HCT116 (cell line): ENCODE measurements around the gene INTU. TPM values are rescaled to one million over a fixed set of nuclear protein-coding genes. Genes with fewer than 3 reads are reported as not detected.
A peak's percentile ranks its signal among the peaks of the same experiment; 100 is the strongest.

Experiments
- ATAC-seq: fragments of 200-7000 bp; cut with Tn5 transposase; 2 replicates; pipeline ENCODE4 v1.9.1; 2020; ENCODE audit warnings: mild to moderate bottlenecking, moderate library complexity
- BruUV-seq: library from RNA; stranded (reverse); fragments of 400-500 nt; replicated peaks from 2 replicates; lab custom pipeline; 2021; lab: Mats Ljungman, UMichigan
- CTCF ChIA-PET: fragments of 300-600 bp; sonication (Branson Sonifier 250); formaldehyde crosslinking; loops from one replicate; lab custom pipeline; 2021; ENCODE audit warnings: antibody characterized with exemption; lab: Charles Lee
- POLR2A ChIA-PET: fragments of 300-600, 350-600 bp; sonication (Branson Sonifier 250); formaldehyde crosslinking; loops from one replicate; lab custom pipeline; 2021; ENCODE audit warnings: antibody characterized with exemption; lab: Charles Lee
- RAD21 ChIA-PET, 2 experiments: fragments of 300-600 bp; sonication (Branson Sonifier 250); formaldehyde crosslinking; loops; one replicate each; lab custom pipeline; 2023; ENCODE audit warnings: low total read pairs in 2 of 2; ENCODE audit not compliant: uncharacterized antibody in 2 of 2, unreplicated experiment in 2 of 2, low non-redundant PET in 1 of 2; lab: Charles Lee
- DNase-seq: peaks from one replicate; pipeline ENCODE4 v3.0.0-alpha.2; 2010; ENCODE audit warnings: low read depth, low spot score
- H2AFZ ChIP-seq: fragments of 200-600 bp; shearing (Covaris generic), sonication (generic); 2 replicates; pipeline ENCODE4 v1.6.1; 2017; ENCODE audit warnings: low read depth, mixed run types, mixed read lengths, antibody characterized with exemption, low read length; ENCODE audit not compliant: poor library complexity, severe bottlenecking
- H3K27ac ChIP-seq: 2 replicates; pipeline ENCODE4 v1.5.1; 2012; ENCODE audit warnings: low read depth, low read length
- H3K27me3 ChIP-seq: fragments of 200-600 bp; sonication (generic); 2 replicates; pipeline ENCODE4 v1.6.1; 2016; ENCODE audit warnings: mixed run types, low read length, mixed read lengths; ENCODE audit not compliant: insufficient read depth
- H3K36me3 ChIP-seq, 2 experiments: fragments of 200-500 bp in 1 of 2; fragments of 200-600 bp in 1 of 2; sonication (Bioruptor generic) in 1 of 2; sonication (generic) in 1 of 2; 2 replicates each; pipeline versions ENCODE4 v1.5.1 to v1.6.1; 2014 to 2016; ENCODE audit warnings: low read length in 2 of 2, inconsistent platforms in 1 of 2, mixed read lengths in 1 of 2, mixed run types in 1 of 2; ENCODE audit not compliant: insufficient read depth in 2 of 2, control insufficient read depth in 1 of 2
- H3K4me1 ChIP-seq, 2 experiments: fragments of 200-600 bp in 1 of 2; sonication (generic) in 1 of 2; 2 replicates each; pipeline versions ENCODE4 v1.5.1 to v1.6.1; 2012 to 2017; ENCODE audit warnings: low read length in 2 of 2, inconsistent platforms in 1 of 2, mild to moderate bottlenecking in 1 of 2, mixed read lengths in 1 of 2, mixed run types in 1 of 2, moderate library complexity in 1 of 2; ENCODE audit not compliant: insufficient read depth in 2 of 2, control insufficient read depth in 1 of 2
- H3K4me2 ChIP-seq: fragments of 200-600 bp; sonication (generic); 2 replicates; pipeline ENCODE4 v1.6.1; 2017; ENCODE audit warnings: mixed run types, low read length, mixed read lengths
- H3K4me3 ChIP-seq, 2 experiments: fragments of 200-600 bp in 1 of 2; sonication (generic) in 1 of 2; replicated peaks in 1 of 2; 2 replicates each; pipeline ENCODE4 v1.5.1; 2011 to 2016; ENCODE audit warnings: low read length in 2 of 2, control low read depth in 1 of 2, low read depth in 1 of 2, mild to moderate bottlenecking in 1 of 2, mixed read lengths in 1 of 2, mixed run types in 1 of 2
- H3K79me2 ChIP-seq: fragments of 200-600 bp; sonication (generic); 2 replicates; pipeline ENCODE4 v1.6.1; 2017; ENCODE audit warnings: mild to moderate bottlenecking, mixed run types, low read length, moderate library complexity, mixed read lengths; ENCODE audit not compliant: insufficient read depth
- H3K9ac ChIP-seq: fragments of 200-600 bp; sonication (generic); 2 replicates; pipeline ENCODE4 v1.6.1; 2016; ENCODE audit warnings: low read length, mixed read lengths
- H3K9me2 ChIP-seq: fragments of 200-600 bp; sonication (generic), shearing (Covaris generic); 2 replicates; pipeline ENCODE4 v1.6.1; 2017; ENCODE audit warnings: mixed run types, mild to moderate bottlenecking, moderate library complexity; ENCODE audit not compliant: insufficient read depth
- H3K9me3 ChIP-seq, 2 experiments: fragments of 200-500 bp in 1 of 2; fragments of 200-600 bp in 1 of 2; sonication (Bioruptor generic) in 1 of 2; sonication (generic) in 1 of 2; 2 replicates each; pipeline ENCODE4 v1.6.1; 2014 to 2017; ENCODE audit warnings: low read length in 2 of 2, mixed read lengths in 2 of 2, inconsistent platforms in 1 of 2, low read depth in 1 of 2, mild to moderate bottlenecking in 1 of 2, mixed run types in 1 of 2, moderate library complexity in 1 of 2; ENCODE audit not compliant: control insufficient read depth in 1 of 2, insufficient read depth in 1 of 2
- H4K20me1 ChIP-seq: fragments of 200-600 bp; sonication (generic), shearing (Covaris generic); 2 replicates; pipeline ENCODE4 v1.6.1; 2017; ENCODE audit warnings: mixed run types, mild to moderate bottlenecking, moderate library complexity; ENCODE audit not compliant: insufficient read depth
- ATF3 ChIP-seq: IDR thresholded peaks from 2 replicates; pipeline ENCODE4 v1.6.1; 2012
- CBX3 ChIP-seq: IDR thresholded peaks from 2 replicates; pipeline ENCODE4 v1.6.1; 2012; ENCODE audit warnings: low read depth
- CEBPB ChIP-seq: IDR thresholded peaks from 2 replicates; pipeline ENCODE4 v1.6.1; 2012; ENCODE audit warnings: low read depth
- EGR1 ChIP-seq: IDR thresholded peaks from 2 replicates; pipeline ENCODE4 v1.6.1; 2012; ENCODE audit warnings: low read depth
- ELF1 ChIP-seq: IDR thresholded peaks from 2 replicates; pipeline ENCODE4 v1.6.1; 2012; ENCODE audit warnings: low read depth, borderline replicate concordance
- EZH2 ChIP-seq: fragments of 200-600 bp; sonication (generic); IDR thresholded peaks from 2 replicates; pipeline ENCODE4 v1.6.1; 2017; ENCODE audit warnings: antibody characterized with exemption, mixed run types
- EZH2phosphoT487 ChIP-seq: fragments of 200-600 bp; IDR thresholded peaks from 2 replicates; pipeline ENCODE4 v1.6.1; 2018; ENCODE audit warnings: antibody characterized with exemption, borderline replicate concordance
- FOSL1 ChIP-seq: IDR thresholded peaks from 2 replicates; pipeline ENCODE4 v1.6.1; 2012; ENCODE audit warnings: low read depth
- JUND ChIP-seq: IDR thresholded peaks from 2 replicates; pipeline ENCODE4 v1.6.1; 2012
- MAX ChIP-seq: IDR thresholded peaks from 2 replicates; pipeline ENCODE4 v1.6.1; 2012
- POLR2A ChIP-seq: IDR thresholded peaks from 2 replicates; pipeline ENCODE4 v1.7.0; 2011; ENCODE audit warnings: borderline replicate concordance; ENCODE audit not compliant: insufficient read depth, insufficient read length; ENCODE audit errors: extremely low read depth
- RAD21 ChIP-seq: IDR thresholded peaks from 2 replicates; pipeline ENCODE4 v1.6.1; 2012; ENCODE audit warnings: low read depth, mild to moderate bottlenecking
- REST ChIP-seq: IDR thresholded peaks from 2 replicates; pipeline ENCODE4 v1.6.1; 2012; ENCODE audit warnings: low read depth
- SIN3A ChIP-seq: IDR thresholded peaks from 2 replicates; pipeline ENCODE4 v1.6.1; 2012; ENCODE audit warnings: low read depth
- TCF7L2 ChIP-seq: IDR thresholded peaks from 2 replicates; pipeline ENCODE4 v1.7.0; 2011; ENCODE audit warnings: borderline replicate concordance, inconsistent platforms; ENCODE audit not compliant: insufficient read depth, insufficient read length; ENCODE audit errors: extremely low read depth
- ZFX ChIP-seq: fragments of 450-650 bp; IDR thresholded peaks from 2 replicates; pipeline ENCODE4 v1.6.1; 2017
- intact Hi-C: fragments of 100-400 bp; cut with micrococcal nuclease; formaldehyde crosslinking; loops from 2 replicates; pipeline ENCODE4 v1.10.0; 2022
- total RNA-seq: library from RNA; stranded (reverse); gene quantifications from one replicate; pipeline ENCODE4 v1.2.1, GENCODE V29; 2021; ENCODE audit not compliant: unreplicated experiment

The INTU gene
- total RNA-seq, 1 experiment from 2014 or later: 12.0 TPM

GRCh38 chr4:127622621-127622920, 10.2 kb upstream of the INTU start:
- Histone ChIP-seq H3K9ac (no peak overlapping the region), H4K20me1 (no peaks in the 10 kb centered on the region), H3K4me1 (no peaks in the 10 kb centered on the region), H3K4me2 (peak overlapping the region; percentile 38), H3K27ac (no peak overlapping the region), H3K79me2 (no peaks in the 10 kb centered on the region), H2AFZ (peak overlapping the region; percentile 7), H3K4me3 (no peak overlapping the region), H3K9me2 (no peaks in the 10 kb centered on the region), H3K36me3 (no peaks in the 10 kb centered on the region), H3K9me3 (no peaks in the 10 kb centered on the region), H3K27me3 (no peaks in the 10 kb centered on the region)
- ChIA-PET CTCF (no interaction called here), RAD21 (no interaction called here), POLR2A (no interaction called here)
- BruUV-seq: no TSS peak
- no peak for DNase-seq
- no peak for TF ChIP-seq SIN3A
- TF ChIP-seq TCF7L2: no peak
- TF ChIP-seq REST: no peak
- TF ChIP-seq EZH2: no peak
- no peak for TF ChIP-seq RAD21
- TF ChIP-seq EZH2phosphoT487: no peak
- no peak for TF ChIP-seq ZFX
- TF ChIP-seq ATF3: no peak
- no peak for TF ChIP-seq ELF1
- no peak for TF ChIP-seq MAX
- TF ChIP-seq POLR2A: no peak
- no peak for TF ChIP-seq FOSL1
- TF ChIP-seq CBX3: no peak
- TF ChIP-seq EGR1: no peak
- no peak for TF ChIP-seq CEBPB
- no peak for TF ChIP-seq JUND
- peak; percentile 73; the same call in 1 of the 2 replicates for ATAC-seq
- intact Hi-C loops: no loop called here
